ENCODE measurements around the gene BANK1. TPM values are rescaled to one million over a fixed set of nuclear protein-coding genes. Genes with fewer than 3 reads are reported as not detected.

The BANK1 gene
- total and polyA plus RNA-seq, 2 of the 4 experiments (the other 2 are of a cell fraction): under 0.01 to 0.51 TPM

DNA sequence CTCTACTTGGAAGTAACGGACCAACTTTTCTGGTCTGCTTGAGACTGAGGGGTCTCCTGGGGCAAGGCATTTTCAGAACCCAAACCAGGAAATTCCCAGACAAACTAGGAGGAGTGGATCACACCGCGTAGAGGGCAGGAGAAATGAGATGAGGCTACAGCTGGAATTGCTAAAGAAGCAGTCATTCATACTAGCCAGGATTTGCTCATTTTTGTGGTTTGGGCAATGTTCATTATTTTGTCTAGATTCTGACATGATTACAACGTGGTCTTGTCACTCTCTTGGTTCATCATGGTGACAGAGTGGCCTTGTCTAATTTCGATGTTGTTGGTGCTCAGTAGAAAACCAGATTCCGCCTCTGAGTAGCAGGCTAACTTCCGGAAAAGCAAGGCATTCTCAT is 63.2 kb downstream of the BANK1 start:
- H2AK5ac ChIP-seq (ENCODE audit: low read depth, low read length): no peak overlapping the region
- H2BK15ac ChIP-seq (ENCODE audit: low read depth, low read length): no peak overlapping the region
- H2AFZ ChIP-seq (replicated peaks; ENCODE audit: low read length, poor library complexity): no peak overlapping the region
- H3K56ac ChIP-seq (ENCODE audit: extremely low read depth, insufficient read depth, low read length): no peak overlapping the region
- no peak overlapping the region for H4K5ac ChIP-seq (ENCODE audit: low read depth, low read length)
- H3K18ac ChIP-seq (ENCODE audit: low read depth, low read length): no peak overlapping the region
- H2AK9ac ChIP-seq (replicated peaks; ENCODE audit: low read depth, low read length, poor library complexity): no peak overlapping the region
- H2BK5ac ChIP-seq (ENCODE audit: low read depth, low read length, poor library complexity, severe bottlenecking): no peak overlapping the region
- ChIA-PET POLR2A (ENCODE audit: unreplicated experiment) (no interaction called here), CTCF (no interaction called here)
- H3K4me2 ChIP-seq (ENCODE audit: low read depth, low read length): no peak overlapping the region
- H2BK120ac ChIP-seq (ENCODE audit: low read depth, low read length): no peak overlapping the region
- no peak for DNase-seq
- no peak for TF ChIP-seq SMC3 (IDR thresholded peaks at IDR 0.05; ENCODE audit: low read depth, low read length)
- TF ChIP-seq CHD1 (IDR thresholded peaks at IDR 0.05; ENCODE audit: low read depth, low read length): no peak
- TF ChIP-seq, protein P1, sequence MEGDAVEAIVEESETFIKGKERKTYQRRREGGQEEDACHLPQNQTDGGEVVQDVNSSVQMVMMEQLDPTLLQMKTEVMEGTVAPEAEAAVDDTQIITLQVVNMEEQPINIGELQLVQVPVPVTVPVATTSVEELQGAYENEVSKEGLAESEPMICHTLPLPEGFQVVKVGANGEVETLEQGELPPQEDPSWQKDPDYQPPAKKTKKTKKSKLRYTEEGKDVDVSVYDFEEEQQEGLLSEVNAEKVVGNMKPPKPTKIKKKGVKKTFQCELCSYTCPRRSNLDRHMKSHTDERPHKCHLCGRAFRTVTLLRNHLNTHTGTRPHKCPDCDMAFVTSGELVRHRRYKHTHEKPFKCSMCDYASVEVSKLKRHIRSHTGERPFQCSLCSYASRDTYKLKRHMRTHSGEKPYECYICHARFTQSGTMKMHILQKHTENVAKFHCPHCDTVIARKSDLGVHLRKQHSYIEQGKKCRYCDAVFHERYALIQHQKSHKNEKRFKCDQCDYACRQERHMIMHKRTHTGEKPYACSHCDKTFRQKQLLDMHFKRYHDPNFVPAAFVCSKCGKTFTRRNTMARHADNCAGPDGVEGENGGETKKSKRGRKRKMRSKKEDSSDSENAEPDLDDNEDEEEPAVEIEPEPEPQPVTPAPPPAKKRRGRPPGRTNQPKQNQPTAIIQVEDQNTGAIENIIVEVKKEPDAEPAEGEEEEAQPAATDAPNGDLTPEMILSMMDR (conservative IDR thresholded peaks at IDR 0.05; ENCODE audit: low read depth, low read length): no peak
- no peak for TF ChIP-seq RAD21 (IDR thresholded peaks at IDR 0.05; ENCODE audit: low read length)
- TF ChIP-seq MXI1 (IDR thresholded peaks at IDR 0.05; ENCODE audit: borderline replicate concordance, low read depth, low read length): no peak
- no peak for TF ChIP-seq BHLHE40 (IDR thresholded peaks at IDR 0.05; ENCODE audit: low read depth, low read length)
- no peak for TF ChIP-seq RFX5 (IDR thresholded peaks at IDR 0.05; ENCODE audit: low read depth, low read length)
- TF ChIP-seq NFE2L2 (IDR thresholded peaks at IDR 0.05; ENCODE audit: low read depth, low read length): no peak
- no peak for TF ChIP-seq CEBPB (IDR thresholded peaks at IDR 0.05; ENCODE audit: low read depth, low read length)
- no peak for TF ChIP-seq MAFK (IDR thresholded peaks at IDR 0.05; ENCODE audit: low read depth, low read length)
- no peak for TF ChIP-seq RCOR1 (IDR thresholded peaks at IDR 0.05; ENCODE audit: insufficient replicate concordance, low read length)
- TF ChIP-seq POLR2A (IDR thresholded peaks at IDR 0.05; ENCODE audit: low read depth, low read length): no peak
- no peak for TF ChIP-seq MAZ (IDR thresholded peaks at IDR 0.05; ENCODE audit: borderline replicate concordance, low read depth, low read length)
- TF ChIP-seq, protein P2, sequence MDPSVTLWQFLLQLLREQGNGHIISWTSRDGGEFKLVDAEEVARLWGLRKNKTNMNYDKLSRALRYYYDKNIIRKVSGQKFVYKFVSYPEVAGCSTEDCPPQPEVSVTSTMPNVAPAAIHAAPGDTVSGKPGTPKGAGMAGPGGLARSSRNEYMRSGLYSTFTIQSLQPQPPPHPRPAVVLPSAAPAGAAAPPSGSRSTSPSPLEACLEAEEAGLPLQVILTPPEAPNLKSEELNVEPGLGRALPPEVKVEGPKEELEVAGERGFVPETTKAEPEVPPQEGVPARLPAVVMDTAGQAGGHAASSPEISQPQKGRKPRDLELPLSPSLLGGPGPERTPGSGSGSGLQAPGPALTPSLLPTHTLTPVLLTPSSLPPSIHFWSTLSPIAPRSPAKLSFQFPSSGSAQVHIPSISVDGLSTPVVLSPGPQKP (IDR thresholded peaks at IDR 0.05; ENCODE audit: borderline replicate concordance, low read depth, low read length): no peak
- TF ChIP-seq USF2 (IDR thresholded peaks at IDR 0.05; ENCODE audit: low read depth, low read length): no peak
- TF ChIP-seq FOS (IDR thresholded peaks at IDR 0.05; ENCODE audit: low read depth, low read length): no peak
- no peaks in the 10 kb centered on the region for H3K79me1 ChIP-seq (ENCODE audit: low read depth in 1 of 2, low read length in 2 of 2)
- in situ Hi-C loops (cut with MboI; ENCODE audit: low sequenced_read_pairs) (no loop called here), dilution Hi-C loops (cut with HindIII; ENCODE audit: low sequenced_read_pairs, unreplicated experiment) (no loop called here), intact Hi-C loops (cut with micrococcal nuclease) (no loop called here)
- H2BK20ac ChIP-seq (ENCODE audit: low read depth, low read length): no peak overlapping the region
- no peak overlapping the region for H4K91ac ChIP-seq (ENCODE audit: insufficient read depth, low read depth, low read length)
- H4K20me1 ChIP-seq (ENCODE audit: insufficient read depth, low read length): no peaks in the 10 kb centered on the region
- WGBS, 2 experiments (ENCODE audit: extremely low coverage in 2 of 2, insufficient read length in 1 of 2): no CpG with 5 or more reads among the region's 7 CpGs
- H3K4me1 ChIP-seq (ENCODE audit: control insufficient read depth, insufficient read depth, low read length): no peaks in the 10 kb centered on the region
- H4K8ac ChIP-seq (ENCODE audit: low read depth in 2 of 2, low read length in 2 of 2): no peak overlapping the region
- H3K23ac ChIP-seq (ENCODE audit: low read depth, low read length): no peak overlapping the region
- no peak overlapping the region for H3K27ac ChIP-seq (ENCODE audit: insufficient read depth, low read length)
- H3K4me3 ChIP-seq (ENCODE audit: insufficient read depth, low read depth, low read length): no peak overlapping the region
- ATAC-seq (ENCODE audit: low read depth): no peak
- H3K36me3 ChIP-seq (ENCODE audit: control insufficient read depth, insufficient read depth, low read length): no peaks in the 10 kb centered on the region
- H3K9ac ChIP-seq (ENCODE audit: low read depth, low read length): no peak overlapping the region
- no peaks in the 10 kb centered on the region for H3K9me1 ChIP-seq (ENCODE audit: insufficient read depth, low read length)
- BruUV-seq (replicated peaks): no TSS peak
- no peak overlapping the region for H3K4ac ChIP-seq (ENCODE audit: low read depth, low read length)
- H3K9me3 ChIP-seq (ENCODE audit: control insufficient read depth, insufficient read depth, low read length): no peaks in the 10 kb centered on the region
- no peak overlapping the region for H3K14ac ChIP-seq (replicated peaks; ENCODE audit: low read depth, low read length)
- no peaks in the 10 kb centered on the region for H3K27me3 ChIP-seq (ENCODE audit: control insufficient read depth, insufficient read depth, low read length)
